UCSD-AML1 (cell line): ENCODE results near the gene TMIGD2.
"Not testable (repeated sequence)": the region's sequence is repeated elsewhere in the genome, so short reads cannot be mapped to it uniquely, and the experiment has no call there.

Experiments
- DNase-seq: peaks from one replicate; lab custom pipeline; 2025; ENCODE audit not compliant: unreplicated experiment; lab: John Stamatoyannopoulos, UW

The TMIGD2 gene, protein sequence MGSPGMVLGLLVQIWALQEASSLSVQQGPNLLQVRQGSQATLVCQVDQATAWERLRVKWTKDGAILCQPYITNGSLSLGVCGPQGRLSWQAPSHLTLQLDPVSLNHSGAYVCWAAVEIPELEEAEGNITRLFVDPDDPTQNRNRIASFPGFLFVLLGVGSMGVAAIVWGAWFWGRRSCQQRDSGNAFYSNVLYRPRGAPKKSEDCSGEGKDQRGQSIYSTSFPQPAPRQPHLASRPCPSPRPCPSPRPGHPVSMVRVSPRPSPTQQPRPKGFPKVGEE

DNA sequence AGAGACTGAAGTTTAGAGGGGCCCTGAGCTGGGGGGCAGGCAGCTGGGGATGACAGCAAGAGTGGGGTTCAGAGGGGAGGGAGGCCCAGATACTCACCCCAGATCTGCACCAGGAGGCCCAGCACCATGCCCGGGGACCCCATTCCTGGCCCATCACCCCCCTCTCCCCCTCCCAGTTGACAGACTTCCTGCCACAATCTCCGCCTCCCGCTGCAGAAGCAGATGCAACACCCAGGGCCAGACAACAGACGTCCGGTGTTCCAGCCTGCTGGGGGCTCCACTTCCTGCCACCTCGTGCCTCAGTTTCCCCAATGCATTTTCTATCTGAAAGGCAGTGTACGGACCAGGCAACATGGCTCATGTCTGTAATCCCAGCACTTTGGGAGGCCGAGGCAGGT is at the start of gene TMIGD2:
TSS of gene TMIGD2 (minus strand) at position 147 of the 398 bp plus-strand sequence. CDS start at position 143, 4 bp downstream.
- peak; percentile 25 for DNase-seq

DNA sequence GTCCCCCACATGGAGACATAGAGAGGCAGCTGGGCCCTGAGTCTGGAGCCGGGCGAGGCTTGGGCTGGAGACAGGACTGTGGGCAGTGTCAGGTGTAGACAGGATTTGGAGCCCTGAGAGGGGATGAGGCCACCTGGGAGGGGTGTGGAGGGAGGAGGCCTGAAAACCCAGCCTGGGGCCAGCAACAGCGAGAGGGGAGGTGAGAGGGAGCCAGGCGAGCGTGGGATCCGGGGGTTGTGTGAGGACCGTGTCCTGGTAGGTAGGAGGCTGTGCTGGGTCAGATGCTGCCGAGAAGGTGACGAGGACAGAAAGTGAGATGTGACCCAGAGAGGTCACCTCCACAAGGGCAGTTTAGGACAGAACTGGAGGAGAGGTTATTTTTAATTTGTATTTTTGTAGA is 48.5 kb upstream of the TMIGD2 start:
- no peak for DNase-seq

DNA sequence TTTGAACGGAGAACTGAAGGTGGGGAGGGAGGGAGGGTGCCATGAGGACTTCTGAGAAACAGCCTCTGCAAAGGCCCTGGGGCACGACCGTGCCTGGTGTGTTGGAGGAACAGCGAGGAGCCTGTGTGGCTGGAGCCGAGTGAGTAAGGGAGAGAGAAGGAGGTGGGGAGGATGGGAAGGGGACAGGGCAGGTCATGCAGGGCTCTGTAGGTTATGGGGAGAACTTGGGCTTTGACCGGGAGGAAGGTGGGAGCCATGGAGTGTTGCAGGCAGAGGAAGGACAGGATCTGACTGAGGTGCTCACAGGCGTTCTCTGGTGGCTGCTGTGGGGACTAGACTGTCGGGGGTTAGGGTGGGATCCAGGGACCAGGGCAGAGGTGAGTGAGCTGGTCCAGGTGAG is 47.9 kb upstream of the TMIGD2 start:
- no peak for DNase-seq

DNA sequence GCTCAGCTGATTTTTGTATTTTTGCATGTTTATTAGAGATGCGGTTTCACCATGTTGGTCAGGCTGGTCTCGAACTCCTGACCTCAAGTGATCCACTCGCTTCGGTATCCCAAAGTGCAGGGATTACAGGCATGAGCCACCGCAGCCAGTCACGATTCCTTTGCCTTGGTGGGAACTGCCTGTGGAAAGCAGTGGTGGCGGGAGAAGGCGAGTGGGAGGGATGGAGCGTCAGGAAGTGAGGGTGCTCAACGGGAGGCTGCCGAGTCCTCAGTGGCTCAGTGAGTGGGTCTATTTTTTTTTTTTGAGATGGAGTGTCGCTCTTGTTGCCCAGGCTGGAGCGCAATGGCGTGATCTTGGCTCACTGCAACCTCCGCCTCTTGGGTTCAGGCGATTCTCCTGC is 47.0 kb upstream of the TMIGD2 start:
- DNase-seq, result not testable (repeated sequence)

DNA sequence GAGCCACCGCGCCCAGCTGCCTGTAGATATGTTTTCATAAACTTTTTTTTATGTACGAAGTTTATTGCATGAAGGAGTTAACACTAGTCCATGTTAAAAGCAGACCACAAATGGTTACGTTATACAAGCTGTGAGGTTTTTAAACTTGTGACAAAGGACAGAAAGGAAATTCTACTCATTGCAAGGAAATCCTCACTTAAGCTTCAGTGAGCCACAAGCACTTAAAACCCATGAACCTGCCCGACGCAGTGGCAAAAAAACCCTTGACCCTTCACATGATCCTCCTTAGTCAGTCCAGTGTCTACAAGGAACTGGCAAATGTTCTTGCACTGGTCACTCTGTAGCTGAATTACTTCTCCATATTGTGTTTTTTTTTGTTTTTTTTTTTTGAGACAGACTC is 45.3 kb upstream of the TMIGD2 start:
- no peak for DNase-seq

DNA sequence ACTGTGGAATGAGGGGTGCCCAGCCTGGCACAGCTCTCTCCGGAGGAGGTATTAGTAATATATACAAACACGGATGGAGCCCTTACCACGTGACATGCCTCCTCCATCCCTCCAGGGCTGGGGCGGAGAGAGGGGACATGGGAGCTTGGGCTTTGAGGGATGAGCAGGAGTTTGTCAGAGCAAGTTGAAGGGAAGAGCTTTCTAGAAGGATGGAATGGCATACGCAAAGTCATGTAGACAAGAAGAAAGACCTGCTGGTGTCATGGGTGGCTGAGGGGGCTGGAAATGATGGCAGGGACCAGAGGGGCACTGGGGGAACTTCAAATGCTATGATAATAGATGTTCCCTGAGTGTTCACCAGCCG is 43.8 kb upstream of the TMIGD2 start:
- no peak for DNase-seq

DNA sequence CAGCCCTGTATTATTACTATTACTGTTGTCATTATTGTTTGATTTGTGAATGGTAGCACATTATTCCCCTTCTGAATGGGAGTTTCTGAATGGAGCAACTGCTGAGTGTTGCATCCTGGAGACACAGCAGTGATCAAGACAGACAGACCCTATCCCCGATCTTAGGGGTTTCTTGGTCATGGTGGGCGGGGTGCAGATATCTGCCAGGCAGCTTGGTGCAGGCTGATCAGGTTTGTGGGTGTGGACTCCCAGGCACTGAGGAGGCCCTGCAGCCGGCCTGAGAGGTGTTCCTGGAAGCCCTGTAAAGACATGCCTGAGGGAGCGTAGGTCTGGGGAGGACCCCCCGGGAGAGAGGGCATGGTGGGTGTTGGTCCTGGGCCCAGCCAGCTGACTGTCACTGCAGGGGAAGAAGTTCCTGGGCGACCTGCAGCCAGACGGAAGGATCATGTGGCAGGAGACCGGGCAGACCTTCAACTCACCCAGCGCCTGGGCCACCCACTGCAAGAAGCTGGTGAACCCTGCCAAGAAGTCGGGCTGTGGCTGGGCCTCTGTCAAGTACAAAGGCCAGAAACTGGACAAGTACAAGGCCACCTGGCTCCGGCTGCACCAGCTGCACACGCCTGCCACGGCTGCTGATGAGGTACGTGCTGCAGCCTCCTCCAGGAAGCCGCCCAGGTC is 43.3 kb upstream of the TMIGD2 start:
- no peak for DNase-seq

DNA sequence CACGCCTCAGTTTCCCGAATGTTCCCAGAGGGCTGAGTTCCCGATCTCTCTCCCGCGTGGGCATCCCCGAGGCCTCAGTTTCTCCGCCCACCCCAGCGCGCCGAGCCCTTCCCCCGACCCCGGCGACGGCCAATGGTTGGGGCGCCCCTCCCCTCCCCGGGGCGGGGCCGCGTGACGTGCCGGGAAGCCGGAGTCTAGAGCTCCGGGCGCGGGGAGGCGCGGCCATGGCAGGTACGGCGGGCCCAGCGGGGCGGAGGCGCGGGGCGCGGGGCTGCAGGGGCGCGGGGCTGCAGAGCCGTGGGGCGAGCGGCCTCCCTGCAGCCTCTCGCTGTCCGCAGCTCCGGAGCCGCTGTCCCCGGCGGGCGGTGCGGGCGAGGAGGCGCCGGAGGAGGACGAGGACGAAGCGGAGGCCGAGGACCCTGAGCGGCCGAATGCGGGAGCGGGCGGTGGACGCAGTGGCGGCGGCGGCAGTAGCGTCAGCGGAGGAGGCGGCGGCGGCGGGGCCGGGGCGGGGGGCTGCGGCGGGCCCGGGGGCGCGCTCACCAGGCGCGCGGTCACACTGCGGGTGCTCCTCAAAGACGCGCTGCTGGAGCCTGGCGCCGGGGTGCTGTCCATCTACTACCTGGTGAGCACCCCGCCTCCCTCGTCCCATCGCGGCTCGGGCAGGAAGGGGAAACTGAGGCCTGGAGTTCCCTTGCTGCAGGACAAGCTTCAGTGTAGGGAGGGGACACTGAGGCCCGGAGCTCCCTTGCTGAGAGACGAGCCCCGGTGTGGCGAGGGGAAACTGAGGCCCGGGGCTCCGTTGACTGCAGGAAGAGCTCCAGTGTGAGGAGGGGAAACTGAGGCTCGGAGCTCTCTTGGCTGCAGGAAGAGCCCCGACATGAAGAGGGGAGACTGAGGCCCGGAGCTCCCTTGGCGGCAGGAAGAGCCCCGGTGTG is 41.5 kb upstream of the TMIGD2 start, which contains the start of gene MPND:
TSS of gene MPND (plus strand) at position 193 of the 938 bp plus-strand sequence. CDS start at position 225, 32 bp downstream.
- DNase-seq, result peak; percentile 89

DNA sequence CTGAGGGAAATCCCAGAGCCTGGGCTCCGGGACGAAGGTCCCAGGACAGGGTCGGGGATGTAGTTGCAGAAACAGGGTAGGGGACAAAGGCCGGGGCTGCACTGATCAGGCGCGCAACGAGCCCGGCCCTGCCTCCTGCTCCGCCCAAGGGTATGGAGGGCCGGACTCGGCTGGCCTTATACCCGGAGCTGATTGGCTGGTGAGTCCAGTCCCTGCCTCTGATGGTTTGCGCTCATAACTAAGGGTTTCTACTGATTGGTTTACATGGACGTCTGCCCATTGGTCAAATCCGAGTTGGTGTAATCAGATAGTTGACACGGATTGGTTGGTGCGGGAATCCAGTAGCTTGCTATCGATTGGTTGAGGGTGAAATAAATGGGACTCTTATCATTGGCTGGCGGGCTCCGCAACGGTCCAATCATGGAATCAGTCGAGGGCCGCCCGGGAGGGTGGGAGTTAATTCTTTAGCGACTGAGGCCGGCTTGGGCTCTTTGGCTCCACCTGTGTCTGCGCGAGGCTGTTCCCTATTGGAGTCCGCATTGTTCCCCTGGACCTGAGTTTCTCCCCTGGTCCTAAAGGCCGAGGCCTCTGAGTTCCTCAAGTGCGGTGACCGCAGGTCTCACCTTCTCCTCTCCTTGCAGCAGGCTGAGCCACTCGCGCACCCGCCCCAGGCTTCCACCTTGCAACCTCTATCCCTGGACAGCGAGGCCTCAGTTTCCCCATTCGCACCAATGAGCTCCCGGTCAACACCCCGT is 40.6 kb upstream of the TMIGD2 start:
- DNase-seq, result peak; percentile 98

DNA sequence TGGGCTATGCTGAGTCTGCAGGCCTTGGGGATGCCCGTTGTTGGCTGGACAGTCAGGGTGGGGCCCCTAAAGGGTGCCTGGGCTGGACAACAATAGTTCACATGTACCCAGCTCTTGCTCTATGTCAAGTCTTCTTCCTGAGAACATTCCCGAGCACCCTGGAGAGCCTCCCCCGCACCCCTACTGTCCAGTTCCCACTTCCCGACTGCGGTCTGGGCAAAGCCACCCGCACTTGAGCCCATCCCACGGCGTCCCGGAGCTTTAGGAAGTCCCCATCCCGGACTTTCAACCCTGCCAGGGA is 40.1 kb upstream of the TMIGD2 start:
- no peak for DNase-seq

DNA sequence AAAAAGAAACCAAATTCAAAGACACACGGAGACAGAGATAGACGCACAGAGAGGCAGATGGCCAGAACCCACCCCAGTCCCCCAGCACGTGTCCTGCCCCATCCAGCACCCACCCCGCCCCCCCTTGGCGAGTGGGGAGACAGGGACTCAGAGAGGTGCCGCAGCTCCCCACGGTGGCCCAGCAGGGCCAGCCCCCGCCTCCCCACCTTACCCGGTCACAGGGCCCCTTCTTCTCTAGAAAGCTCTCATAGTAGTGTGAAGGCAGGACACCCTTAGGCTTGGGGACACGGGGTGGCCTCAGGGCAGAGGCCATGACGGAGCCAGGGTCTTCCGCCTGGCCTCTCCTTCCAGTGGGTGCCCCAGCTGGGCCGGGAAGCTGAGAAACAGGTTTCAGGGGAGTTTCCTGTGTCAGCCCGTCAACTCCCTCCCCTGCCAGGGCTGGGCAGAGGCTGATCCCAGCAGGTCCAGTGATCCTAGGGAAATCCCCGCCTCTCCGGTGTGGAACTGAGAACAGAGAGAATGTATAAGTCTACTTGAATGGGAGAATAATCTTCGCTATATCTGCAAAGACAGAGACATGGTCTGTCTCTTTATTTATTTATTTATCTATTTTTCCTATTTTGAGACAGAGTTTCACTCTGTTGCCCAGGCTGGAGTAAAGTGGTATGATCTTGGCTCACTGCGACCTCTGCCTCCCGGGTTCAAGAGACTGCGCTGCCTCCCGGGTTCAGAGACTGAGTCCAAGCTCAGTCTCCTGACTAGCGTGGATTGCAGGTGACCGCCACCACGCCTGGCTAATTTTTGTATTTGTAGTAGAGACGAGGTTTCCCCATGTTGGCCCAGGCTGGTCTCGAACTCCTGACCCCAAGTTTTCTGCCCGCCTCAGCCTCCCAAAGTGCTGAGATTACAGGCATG is 36.5 kb upstream of the TMIGD2 start, which contains the start of gene STAP2:
TSS of gene STAP2 (minus strand) at position 387 of the 915 bp plus-strand sequence. CDS start at position 313, 74 bp downstream.
- DNase-seq, result no peak

DNA sequence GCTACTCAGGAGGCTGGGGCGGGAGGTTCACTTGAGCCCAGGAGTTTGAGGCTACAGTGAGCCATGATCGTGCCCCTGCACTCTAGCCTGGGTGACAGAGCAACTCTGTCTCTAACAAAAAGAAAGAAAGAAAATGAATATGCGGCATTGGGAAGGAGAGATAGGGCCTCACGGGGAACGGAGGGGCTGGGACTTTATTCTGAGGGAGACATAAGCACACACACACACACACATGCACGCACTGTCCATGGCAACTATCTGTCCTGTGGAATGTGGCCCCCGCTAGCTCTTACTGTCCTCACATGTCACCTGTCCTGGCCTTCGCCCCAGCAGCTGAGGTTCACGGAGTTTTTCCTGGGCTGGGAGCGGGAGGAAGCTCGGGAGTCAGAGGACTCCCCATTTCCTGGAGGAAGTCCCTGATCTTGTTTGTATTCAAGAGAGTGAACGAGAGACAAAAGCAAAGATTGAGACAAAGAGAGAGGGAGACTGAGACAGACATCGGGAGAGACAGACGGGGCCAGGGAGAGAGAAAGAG is 35.8 kb upstream of the TMIGD2 start:
- DNase-seq, result peak; percentile 24

DNA sequence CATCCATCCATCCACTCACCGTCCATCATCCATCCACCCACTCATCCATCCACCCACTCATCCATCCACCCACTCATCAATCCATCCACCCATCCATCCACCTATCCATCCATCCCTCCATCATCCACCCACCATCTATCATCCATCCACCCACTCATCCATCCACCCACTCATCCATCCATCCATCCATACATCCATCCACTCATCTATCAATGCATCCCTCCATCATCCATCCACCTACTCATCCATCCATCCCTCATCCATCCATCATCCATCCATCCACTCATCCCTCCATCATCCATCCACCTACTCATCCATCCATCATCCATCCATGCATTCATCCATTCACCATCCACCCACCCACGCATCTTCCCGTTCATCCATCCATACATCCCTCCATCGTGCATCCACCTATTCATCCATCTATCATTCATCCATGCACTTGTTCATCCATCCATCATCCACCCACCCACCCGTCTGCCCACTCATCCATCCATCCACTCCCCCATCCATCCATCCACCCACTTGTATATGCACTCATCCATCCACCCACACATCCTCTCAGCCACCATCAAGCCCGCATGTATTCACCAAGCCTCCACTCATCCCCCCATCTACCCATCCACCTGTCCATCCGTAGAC is 32.9 kb upstream of the TMIGD2 start:
- DNase-seq, result no peak

DNA sequence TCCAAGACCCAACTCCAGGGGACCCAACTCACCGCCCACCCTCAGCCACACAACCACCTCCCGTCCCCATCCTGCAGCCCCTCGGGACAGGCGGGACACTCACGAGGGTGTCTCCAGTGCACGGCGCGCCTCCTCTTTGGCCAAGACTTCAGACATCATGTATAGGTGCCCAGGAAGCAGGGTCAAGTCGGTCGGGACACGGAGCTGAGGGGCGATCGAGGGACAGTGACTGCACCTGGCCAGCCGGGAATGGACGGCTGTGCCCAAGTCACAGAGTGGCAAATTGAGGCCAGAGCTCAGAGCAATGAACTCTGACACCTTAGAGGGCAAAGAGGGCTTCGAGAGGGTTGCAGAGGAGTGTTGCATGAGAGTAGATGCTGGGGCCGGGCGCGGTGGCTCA is 27.7 kb upstream of the TMIGD2 start:
- DNase-seq, result no peak

DNA sequence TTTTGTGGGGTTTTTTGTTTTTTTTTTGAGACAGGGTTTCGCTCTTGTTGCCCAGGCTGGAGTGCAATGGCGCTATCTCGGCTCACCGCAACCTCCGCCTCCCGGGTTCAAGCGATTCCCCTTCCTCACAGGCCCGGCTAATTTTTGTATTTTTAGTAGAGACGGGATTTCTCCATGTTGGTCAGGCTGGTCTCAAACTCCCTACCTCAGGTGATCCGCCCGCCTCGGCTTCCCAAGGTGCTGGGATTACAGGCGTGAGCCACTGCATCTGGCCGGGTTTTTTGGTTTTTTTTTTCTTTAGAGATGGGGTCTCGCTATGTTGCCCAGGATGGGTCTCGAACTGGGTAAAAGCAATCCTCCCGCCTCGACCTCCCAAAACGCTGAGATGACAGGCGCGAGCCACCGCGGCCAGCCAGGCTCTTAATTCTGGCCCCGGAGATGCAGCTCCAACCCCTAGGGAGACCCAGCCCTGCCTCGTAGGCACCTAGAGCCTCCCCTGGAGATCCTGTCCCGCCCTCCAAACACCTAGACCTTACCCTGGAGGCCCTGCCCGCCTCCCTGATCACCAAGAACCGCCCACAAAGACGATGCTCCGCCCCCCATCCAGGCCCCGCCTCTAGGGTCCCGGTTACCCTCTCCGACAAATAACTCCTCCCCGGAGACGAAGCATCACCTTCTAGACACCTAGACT is 26.9 kb upstream of the TMIGD2 start:
- DNase-seq, result not testable (repeated sequence)

DNA sequence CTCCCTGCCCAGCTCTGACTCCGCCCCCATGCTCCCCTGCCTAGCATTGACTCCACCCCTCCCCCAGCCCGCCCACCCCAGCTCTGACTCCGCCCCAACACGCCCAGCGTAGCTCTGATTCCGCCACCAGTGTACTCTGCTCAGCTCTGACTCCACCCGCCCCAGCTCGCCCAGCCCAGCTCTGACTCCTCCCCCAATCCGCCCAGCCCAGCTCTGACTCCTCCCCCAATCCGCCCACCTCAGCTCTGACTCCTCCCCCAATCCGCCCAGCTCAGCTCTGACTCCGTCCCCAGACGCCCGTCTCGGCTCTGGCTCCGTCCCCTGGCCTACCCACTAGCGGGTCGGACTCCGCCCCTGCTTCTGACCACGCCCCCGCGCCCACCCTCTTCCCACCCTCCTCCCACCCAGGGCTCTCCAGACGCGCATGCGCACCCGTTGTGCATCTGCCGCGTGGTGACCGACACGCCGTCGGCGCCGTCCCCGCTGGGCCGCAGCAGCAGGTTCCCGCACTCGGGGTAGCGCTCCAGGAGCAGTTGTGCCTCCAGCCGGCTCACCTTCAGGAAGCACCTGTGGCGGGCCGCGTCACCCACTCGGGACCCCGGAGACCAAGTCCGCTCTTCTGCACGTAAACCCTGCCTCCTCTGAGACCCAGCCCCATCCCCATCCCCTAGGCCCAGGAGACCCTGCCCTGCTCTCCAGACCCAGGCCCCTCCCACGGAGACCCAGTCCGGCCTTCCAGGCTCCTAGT is 26.2 kb upstream of the TMIGD2 start:
- peak; percentile 93 for DNase-seq

DNA sequence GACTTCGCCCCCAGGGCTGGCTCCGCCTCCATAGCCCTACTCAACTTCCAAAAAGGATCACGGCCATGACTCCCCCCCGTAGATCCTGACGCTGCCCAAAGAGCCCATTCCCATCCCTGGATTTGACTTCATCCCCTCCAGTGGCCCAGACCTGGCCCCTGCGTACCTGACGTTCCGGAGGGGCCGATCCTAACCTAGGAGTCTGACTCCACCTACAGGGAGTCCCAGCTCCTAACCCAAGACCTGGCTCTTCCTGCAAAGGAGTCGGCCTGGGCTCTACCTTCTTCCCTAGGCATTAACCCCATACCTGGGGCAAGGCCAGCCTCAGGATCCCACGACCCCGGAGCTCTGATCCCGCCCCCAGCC is 25.7 kb upstream of the TMIGD2 start:
- no peak for DNase-seq
